Activated naive CD4-positive, alpha-beta T cell treated with anti-CD3 and anti-CD28 coated beads, Interleukin-2, amount 50 U/mL, for 24 hours (primary cell): ENCODE measurements around the gene EVI5.
"Not testable (repeated sequence)": the region's sequence is repeated elsewhere in the genome, so short reads cannot be mapped to it uniquely, and the experiment has no call there.

Experiments
- H3K27ac Mint-ChIP-seq: one replicate; pipeline ENCODE4 v1.8.0; 2021; ENCODE audit warnings: mild to moderate bottlenecking, mixed read lengths
- H3K27me3 Mint-ChIP-seq: one replicate; pipeline ENCODE4 v1.8.0; 2021; ENCODE audit warnings: mixed read lengths
- H3K36me3 Mint-ChIP-seq: one replicate; pipeline ENCODE4 v1.8.0; 2021; ENCODE audit warnings: mixed read lengths
- H3K4me1 Mint-ChIP-seq: one replicate; pipeline ENCODE4 v1.8.0; 2021; ENCODE audit warnings: mixed read lengths
- H3K4me3 Mint-ChIP-seq: one replicate; pipeline ENCODE4 v1.8.0; 2021; ENCODE audit warnings: mild to moderate bottlenecking, mixed read lengths
- H3K9me3 Mint-ChIP-seq: one replicate; pipeline ENCODE4 v1.8.0; 2021; ENCODE audit warnings: mixed read lengths

EVI5 gene

GRCh38 chr1:92551916-92552315 is 233.0 kb downstream of the EVI5 start:
- no peak overlapping the region for H3K4me3 Mint-ChIP-seq

GRCh38 chr1:92544756-92545165 is 240.1 kb downstream of the EVI5 start:
- peaks cover 20% of the 10 kb centered on the region for H3K36me3 Mint-ChIP-seq

More at GRCh38 chr1:92551916-92552315, 233.0 kb downstream of the EVI5 start:
- H3K27me3 Mint-ChIP-seq, result no peaks in the 10 kb centered on the region
- H3K4me1 Mint-ChIP-seq, result peaks cover 41% of the 10 kb centered on the region
- H3K36me3 Mint-ChIP-seq, result peaks cover 16% of the 10 kb centered on the region
- no peak overlapping the region for H3K27ac Mint-ChIP-seq
- no peaks in the 10 kb centered on the region for H3K9me3 Mint-ChIP-seq

GRCh38 chr1:92543131-92544055 is 241.5 kb downstream of the EVI5 start:
- peaks cover 20% of the 10 kb centered on the region for H3K36me3 Mint-ChIP-seq
- peaks cover 53% of the 10 kb centered on the region for H3K4me1 Mint-ChIP-seq
- H3K27ac Mint-ChIP-seq, result peak overlapping the region; percentile 65
- peaks cover 6% of the 10 kb centered on the region for H3K9me3 Mint-ChIP-seq
- H3K27me3 Mint-ChIP-seq, result no peaks in the 10 kb centered on the region
- H3K4me3 Mint-ChIP-seq, result no peak overlapping the region

More at GRCh38 chr1:92544756-92545165, 240.1 kb downstream of the EVI5 start:
- Mint-ChIP-seq H3K4me1 (peaks cover 46% of the 10 kb centered on the region), H3K9me3 (peaks cover 6% of the 10 kb centered on the region), H3K27me3 (no peaks in the 10 kb centered on the region), H3K4me3 (no peak overlapping the region), H3K27ac (peak overlapping the region; percentile 76)

GRCh38 chr1:92538413-92539061 is 246.4 kb downstream of the EVI5 start:
- peak overlapping the region; percentile 71 for H3K4me3 Mint-ChIP-seq
- peak overlapping the region; percentile 98 for H3K27ac Mint-ChIP-seq
- peaks cover 6% of the 10 kb centered on the region for H3K9me3 Mint-ChIP-seq
- H3K4me1 Mint-ChIP-seq, result peaks cover 75% of the 10 kb centered on the region
- H3K36me3 Mint-ChIP-seq, result peaks cover 15% of the 10 kb centered on the region
- H3K27me3 Mint-ChIP-seq, result no peaks in the 10 kb centered on the region

- H3K9me3 Mint-ChIP-seq, result peaks cover 6% of the 10 kb centered on the region
- no peaks in the 10 kb centered on the region for H3K27me3 Mint-ChIP-seq
- peak overlapping the region; percentile 71 for H3K4me3 Mint-ChIP-seq
- peaks cover 75% of the 10 kb centered on the region for H3K4me1 Mint-ChIP-seq
- H3K36me3 Mint-ChIP-seq, result peaks cover 15% of the 10 kb centered on the region
- H3K27ac Mint-ChIP-seq, result peak overlapping the region; percentile 98
Observed at GRCh38 chr1:92538048-92538412, 246.9 kb downstream of the EVI5 start.

- peak overlapping the region; percentile 78 for H3K4me3 Mint-ChIP-seq
- H3K27ac Mint-ChIP-seq, result peak overlapping the region; percentile 99
- no peaks in the 10 kb centered on the region for H3K27me3 Mint-ChIP-seq
- peaks cover 77% of the 10 kb centered on the region for H3K4me1 Mint-ChIP-seq
- H3K9me3 Mint-ChIP-seq, result peaks cover 4% of the 10 kb centered on the region
- peaks cover 16% of the 10 kb centered on the region for H3K36me3 Mint-ChIP-seq
Observed at GRCh38 chr1:92536980-92537884, 247.7 kb downstream of the EVI5 start.

- Mint-ChIP-seq H3K27me3 (no peaks in the 10 kb centered on the region), H3K4me3 (peak overlapping the region; percentile 78), H3K4me1 (peaks cover 79% of the 10 kb centered on the region), H3K27ac (peak overlapping the region; percentile 99), H3K36me3 (peaks cover 17% of the 10 kb centered on the region), H3K9me3 (no peaks in the 10 kb centered on the region)
Observed at GRCh38 chr1:92536211-92536979, 248.5 kb downstream of the EVI5 start.

GRCh38 chr1:92532371-92532770 is 252.5 kb downstream of the EVI5 start:
- H3K4me3 Mint-ChIP-seq, result peak overlapping the region; percentile 0
- H3K9me3 Mint-ChIP-seq, H3K27me3 Mint-ChIP-seq: not testable (repeated sequence)
- peak overlapping the region; percentile 36 for H3K27ac Mint-ChIP-seq
- peaks cover 62% of the 10 kb centered on the region for H3K4me1 Mint-ChIP-seq
- peaks cover 13% of the 10 kb centered on the region for H3K36me3 Mint-ChIP-seq

GRCh38 chr1:92531939-92532338 is 253.0 kb downstream of the EVI5 start:
- peaks cover 60% of the 10 kb centered on the region for H3K4me1 Mint-ChIP-seq
- H3K9me3 Mint-ChIP-seq, H3K27me3 Mint-ChIP-seq: not testable (repeated sequence)
- peak overlapping the region; percentile 0 for H3K4me3 Mint-ChIP-seq
- peaks cover 13% of the 10 kb centered on the region for H3K36me3 Mint-ChIP-seq
- peak overlapping the region; percentile 36 for H3K27ac Mint-ChIP-seq

GRCh38 chr1:92527670-92528069 is 257.2 kb downstream of the EVI5 start:
- H3K36me3 Mint-ChIP-seq, result peaks cover 10% of the 10 kb centered on the region
- H3K4me1 Mint-ChIP-seq, result peaks cover 18% of the 10 kb centered on the region
- no peaks in the 10 kb centered on the region for H3K27me3 Mint-ChIP-seq
- no peaks in the 10 kb centered on the region for H3K9me3 Mint-ChIP-seq
- no peak overlapping the region for H3K27ac Mint-ChIP-seq
- H3K4me3 Mint-ChIP-seq, result no peak overlapping the region

GRCh38 chr1:92524944-92525590 is 259.8 kb downstream of the EVI5 start:
- not testable (repeated sequence) for H3K4me1 Mint-ChIP-seq, H3K27me3 Mint-ChIP-seq, H3K9me3 Mint-ChIP-seq, H3K27ac Mint-ChIP-seq, H3K36me3 Mint-ChIP-seq, H3K4me3 Mint-ChIP-seq

GRCh38 chr1:92519043-92519442 is 265.9 kb downstream of the EVI5 start:
- Mint-ChIP-seq H3K4me1 (peaks cover 14% of the 10 kb centered on the region), H3K27me3 (no peaks in the 10 kb centered on the region), H3K4me3 (no peak overlapping the region), H3K9me3 (no peaks in the 10 kb centered on the region), H3K27ac (no peak overlapping the region), H3K36me3 (peaks cover 13% of the 10 kb centered on the region)

- H3K9me3 Mint-ChIP-seq, result no peaks in the 10 kb centered on the region
- peaks cover 16% of the 10 kb centered on the region for H3K36me3 Mint-ChIP-seq
- H3K27me3 Mint-ChIP-seq, result no peaks in the 10 kb centered on the region
- H3K4me3 Mint-ChIP-seq, result no peak overlapping the region
- H3K27ac Mint-ChIP-seq, result no peak overlapping the region
- H3K4me1 Mint-ChIP-seq, result peaks cover 14% of the 10 kb centered on the region
Observed at GRCh38 chr1:92516574-92516973, 268.3 kb downstream of the EVI5 start.

GRCh38 chr1:92515796-92516201 is 269.1 kb downstream of the EVI5 start:
- H3K36me3 Mint-ChIP-seq, result peaks cover 16% of the 10 kb centered on the region
- no peaks in the 10 kb centered on the region for H3K27me3 Mint-ChIP-seq
- peaks cover 14% of the 10 kb centered on the region for H3K4me1 Mint-ChIP-seq
- H3K4me3 Mint-ChIP-seq, result no peak overlapping the region
- no peak overlapping the region for H3K27ac Mint-ChIP-seq
- no peaks in the 10 kb centered on the region for H3K9me3 Mint-ChIP-seq
